Chondrocyte (in vitro differentiated cells): ENCODE data around the gene MMP17. TPM values are rescaled to one million over a fixed set of nuclear protein-coding genes. Genes with fewer than 3 reads are reported as not detected.

Experiments
- DNase-seq: peaks from one replicate; pipeline ENCODE4 v3.0.0; 2021; ENCODE audit warnings: mixed read lengths, low spot score
- H3K27ac Mint-ChIP-seq: one replicate; pipeline ENCODE4 v1.8.0; 2021; ENCODE audit warnings: mild to moderate bottlenecking, moderate library complexity, mixed read lengths; ENCODE audit not compliant: unreplicated experiment
- H3K27me3 Mint-ChIP-seq: 2 replicates; pipeline ENCODE4 v1.8.0; 2021; ENCODE audit warnings: low read depth, mixed read lengths
- H3K36me3 Mint-ChIP-seq: 2 replicates; pipeline ENCODE4 v1.8.0; 2021; ENCODE audit warnings: low read depth, mixed read lengths
- H3K4me1 Mint-ChIP-seq: 2 replicates; pipeline ENCODE4 v1.8.0; 2021; ENCODE audit warnings: low read depth, mild to moderate bottlenecking, mixed read lengths
- H3K4me3 Mint-ChIP-seq: one replicate; pipeline ENCODE4 v1.8.0; 2021; ENCODE audit warnings: mild to moderate bottlenecking, moderate library complexity, mixed read lengths; ENCODE audit not compliant: unreplicated experiment
- H3K9me3 Mint-ChIP-seq: 2 replicates; pipeline ENCODE4 v1.8.0; 2021; ENCODE audit warnings: low read depth, mixed read lengths
- CTCF ChIP-seq: fragments of 200-600 bp; sonication (generic); IDR thresholded peaks from 2 replicates; pipeline ENCODE4 v1.5.0; 2021; ENCODE audit warnings: antibody characterized with exemption, mild to moderate bottlenecking, moderate library complexity
- total RNA-seq: library from RNA; stranded (reverse); gene quantifications from 3 replicates; pipeline ENCODE4 v1.2.1, GENCODE V29; 2021

The MMP17 gene
- total RNA-seq, 1 donor from 2014 or later, result 1.3 TPM

- Mint-ChIP-seq H3K27ac (no peak overlapping the region), H3K9me3 (peaks cover 6% of the 10 kb centered on the region)
These were observed 11.0 kb upstream of the MMP17 start for GRCh38 chr12:131817241-131817640.

DNA sequence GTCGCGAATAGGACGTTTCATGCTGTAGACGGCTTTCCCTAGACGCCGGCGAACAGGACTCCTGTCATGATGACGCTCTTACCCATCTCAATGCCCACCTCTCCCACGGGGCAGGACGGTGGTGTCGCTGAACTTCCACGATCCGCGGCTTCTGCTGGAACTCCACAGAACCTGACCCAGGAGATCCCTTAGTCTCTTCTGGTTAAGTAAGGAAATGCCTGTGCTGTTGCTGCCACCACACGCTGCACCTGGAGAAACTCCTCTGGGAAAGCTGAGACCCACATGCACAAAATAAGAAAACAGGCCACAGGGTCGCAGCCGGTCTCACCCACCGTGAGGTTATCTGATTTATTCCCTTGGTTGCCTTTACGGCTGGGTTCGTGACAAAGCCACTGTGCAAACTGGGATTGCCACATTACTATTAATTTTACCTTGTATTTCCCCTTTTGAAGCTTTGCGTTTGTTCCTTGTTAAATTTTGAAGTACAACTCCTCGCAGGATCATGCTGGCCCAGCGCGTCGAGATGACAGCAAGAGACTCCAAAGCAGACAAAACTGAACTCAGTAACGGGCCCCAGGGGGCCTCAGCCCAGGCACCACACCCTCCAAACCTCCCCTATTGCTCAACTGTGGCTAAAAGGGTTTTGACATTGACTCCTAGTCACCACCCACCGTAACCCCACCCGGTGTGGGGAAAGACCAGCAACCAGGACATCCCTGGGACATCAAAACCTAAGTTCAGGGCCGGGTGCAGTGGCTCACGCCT is 9.2 kb upstream of the MMP17 start:
- TF ChIP-seq CTCF, result no peak
- no peaks in the 10 kb centered on the region for H3K9me3 Mint-ChIP-seq
- H3K27ac Mint-ChIP-seq, result no peak overlapping the region
- H3K4me3 Mint-ChIP-seq, result no peak overlapping the region
- peaks cover 2% of the 10 kb centered on the region for H3K27me3 Mint-ChIP-seq
- DNase-seq, result no peak
- H3K36me3 Mint-ChIP-seq, result no peaks in the 10 kb centered on the region
- H3K4me1 Mint-ChIP-seq, result no peaks in the 10 kb centered on the region

More at GRCh38 chr12:131817241-131817640, 11.0 kb upstream of the MMP17 start:
- Mint-ChIP-seq H3K27me3 (peaks cover 2% of the 10 kb centered on the region), H3K36me3 (peaks cover 3% of the 10 kb centered on the region), H3K4me1 (no peaks in the 10 kb centered on the region), H3K4me3 (no peak overlapping the region)
- no peak for DNase-seq
- TF ChIP-seq CTCF, result no peak

DNA sequence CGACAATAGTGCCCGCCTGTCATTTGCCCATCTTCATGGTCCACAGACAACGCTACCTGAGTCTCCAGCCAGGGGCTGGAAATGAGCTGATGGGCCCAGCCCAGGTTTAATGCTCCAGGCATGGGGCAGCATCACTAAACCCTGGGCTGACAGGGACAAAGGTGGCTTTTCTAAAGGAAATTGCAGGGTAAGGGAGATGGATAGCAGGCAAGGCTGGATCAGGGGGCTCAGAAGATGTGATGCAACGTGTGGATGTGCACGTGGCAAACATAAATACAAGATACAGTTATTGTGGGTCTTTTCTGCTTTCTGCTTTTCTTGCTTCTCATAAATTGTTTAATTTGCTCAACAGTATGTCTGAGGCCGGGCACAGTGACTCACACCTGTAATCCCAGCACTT is 3.7 kb upstream of the MMP17 start:
- Mint-ChIP-seq H3K27ac (no peak overlapping the region), H3K27me3 (peaks cover 4% of the 10 kb centered on the region), H3K36me3 (no peaks in the 10 kb centered on the region), H3K4me3 (no peak overlapping the region), H3K4me1 (peaks cover 3% of the 10 kb centered on the region), H3K9me3 (no peaks in the 10 kb centered on the region)
- TF ChIP-seq CTCF, result no peak
- no peak for DNase-seq

- Mint-ChIP-seq H3K27ac (no peak overlapping the region), H3K36me3 (no peaks in the 10 kb centered on the region), H3K4me1 (peaks cover 4% of the 10 kb centered on the region), H3K27me3 (peaks cover 4% of the 10 kb centered on the region), H3K4me3 (no peak overlapping the region), H3K9me3 (no peaks in the 10 kb centered on the region)
- DNase-seq, result no peak
- TF ChIP-seq CTCF, result no peak
These were observed 2.9 kb upstream of the MMP17 start for GRCh38 chr12:131825146-131825892.

DNA sequence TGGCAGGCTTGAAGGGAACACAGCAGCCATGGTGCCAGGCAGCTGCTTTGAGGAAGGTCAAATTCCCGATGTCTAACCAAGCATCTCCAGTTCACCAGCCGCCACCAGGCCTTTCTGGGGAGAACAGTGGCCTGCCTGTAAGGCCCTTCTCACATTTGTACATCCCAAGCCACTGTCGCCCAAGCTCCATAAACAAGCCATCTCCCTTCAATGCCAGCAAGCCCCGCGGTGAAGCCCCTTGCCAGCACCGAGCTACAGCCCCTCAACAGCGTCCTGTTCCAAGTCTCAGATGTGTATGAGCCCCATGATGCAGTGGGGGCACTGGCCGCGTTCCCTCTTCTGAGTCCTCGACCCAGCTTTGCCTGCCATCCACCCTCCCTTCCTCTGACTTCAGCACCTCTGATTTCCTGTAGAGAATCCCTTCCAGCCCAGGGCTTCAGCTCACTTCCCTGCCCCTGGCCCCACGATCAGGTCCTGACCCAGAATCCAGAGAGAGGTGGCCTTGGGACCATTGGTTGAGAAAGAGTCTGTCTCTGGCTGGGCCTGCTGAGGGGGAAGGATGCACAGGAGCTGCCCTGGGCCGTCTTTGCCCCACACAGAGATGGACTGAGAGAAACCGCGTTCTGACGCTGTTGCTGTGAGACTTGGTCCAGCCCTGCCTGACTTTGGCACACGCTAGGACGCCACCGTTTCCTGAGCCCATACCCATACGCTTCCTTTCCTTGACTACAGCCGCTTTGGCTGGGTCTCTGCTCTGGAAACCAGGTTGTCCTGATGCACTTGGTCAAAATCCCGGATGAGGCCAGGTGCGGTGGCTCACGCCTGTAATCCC is 1.9 kb upstream of the MMP17 start:
- Mint-ChIP-seq H3K27me3 (peaks cover 4% of the 10 kb centered on the region), H3K9me3 (no peaks in the 10 kb centered on the region), H3K4me3 (peak overlapping the region; percentile 35), H3K4me1 (peaks cover 8% of the 10 kb centered on the region), H3K36me3 (no peaks in the 10 kb centered on the region), H3K27ac (no peak overlapping the region)
- DNase-seq, result peak; percentile 82
- TF ChIP-seq CTCF, result no peak
